Uterus (tissue), 4 donors: Measurements from ENCODE around the gene C3orf52. TPM values are rescaled to one million over a fixed set of nuclear protein-coding genes. Genes with fewer than 3 reads are reported as not detected.

Experiments used
- DNase-seq, 2 donors: peaks; one replicate each; pipeline ENCODE4 v3.0.0-alpha.2; 2019 to 2020
- H3K27ac ChIP-seq, 2 donors: fragments of 200-600 bp; sonication (generic); 1 replicate in 1 of 2; 2 replicates in 1 of 2; pipeline ENCODE4 v1.5.1; 2016 to 2018
- H3K27me3 ChIP-seq, 2 donors: fragments of 200-600 bp; sonication (generic); one replicate each; pipeline ENCODE4 v1.5.1; 2018 to 2019; ENCODE audit warnings: control low read depth in 1 of 2
- H3K36me3 ChIP-seq, 2 donors: fragments of 200-600 bp; sonication (generic); one replicate each; pipeline ENCODE4 v1.5.1; 2019; ENCODE audit warnings: control low read depth in 1 of 2
- H3K4me1 ChIP-seq, 2 donors: fragments of 200-600 bp; sonication (generic); one replicate each; pipeline ENCODE4 v1.5.1; 2018 to 2019; ENCODE audit warnings: control low read depth in 1 of 2
- H3K4me3 ChIP-seq, 2 donors: fragments of 200-600 bp; sonication (generic); 1 replicate in 1 of 2; 2 replicates in 1 of 2; pipeline ENCODE4 v1.5.1; 2018 to 2019; ENCODE audit warnings: mild to moderate bottlenecking in 1 of 2
- H3K9me3 ChIP-seq, 2 donors: fragments of 200-600 bp; sonication (generic); one replicate each; pipeline ENCODE4 v1.5.1; 2019; ENCODE audit warnings: control low read depth in 1 of 2
- CTCF ChIP-seq, 4 experiments: fragments of 200-600 bp in 2 of 4; fragments of 450-650 bp in 2 of 4; sonication (generic) in 2 of 4; IDR thresholded peaks; one replicate each; pipeline ENCODE4 v1.5.1; 2016 to 2019; ENCODE audit warnings: antibody characterized with exemption in 4 of 4, mild to moderate bottlenecking in 2 of 4, moderate library complexity in 1 of 4
- POLR2A ChIP-seq, 2 donors: fragments of 450-650 bp; IDR thresholded peaks; one replicate each; pipeline ENCODE4 v1.6.1; 2016; ENCODE audit warnings: antibody characterized with exemption in 2 of 2, mild to moderate bottlenecking in 1 of 2, moderate library complexity in 1 of 2
- intact Hi-C: fragments of 100-400 bp; cut with DNase I; formaldehyde crosslinking; loops from one replicate; pipeline ENCODE4 v1.15.1; 2023; ENCODE audit warnings: low total_unique reads
- total RNA-seq, 4 donors: library from RNA; depleted of rRNA in 3 of 4; stranded (reverse); fragments of >200 nt in 3 of 4; gene quantifications; one replicate each; pipeline versions ENCODE4 v1.1.0 to v1.2.4, GENCODE V29; 2014 to 2023
- donor health status: DM: yes; HTN: yes; CAD: no.

C3orf52 gene
- total RNA-seq, 4 donors from 2014 or later, result 0.51 to 4.4 (median 1.5) TPM

GRCh38 chr3:112131111-112131510 lies 44.9 kb downstream of the C3orf52 start:
- Histone ChIP-seq H3K9me3 (no peaks in the 10 kb centered on the region), H3K36me3 (no peaks in the 10 kb centered on the region), H3K4me1 (no peaks in the 10 kb centered on the region), H3K4me3 (no peak overlapping the region), H3K27me3 (no peaks in the 10 kb centered on the region), H3K27ac (no peak overlapping the region)
- no peak for DNase-seq
- TF ChIP-seq POLR2A (IDR thresholded peaks at IDR 0.05) (no peak), CTCF (IDR thresholded peaks at IDR 0.05) (no peak)
- intact Hi-C loops, result no loop called here

GRCh38 chr3:112132088-112132487 lies 45.9 kb downstream of the C3orf52 start:
- Histone ChIP-seq H3K4me1 (no peaks in the 10 kb centered on the region), H3K4me3 (no peak overlapping the region), H3K9me3 (no peaks in the 10 kb centered on the region), H3K27ac (no peak overlapping the region), H3K27me3 (no peaks in the 10 kb centered on the region), H3K36me3 (no peaks in the 10 kb centered on the region)
- TF ChIP-seq CTCF (IDR thresholded peaks at IDR 0.05), result no peak
- no peak for TF ChIP-seq POLR2A (IDR thresholded peaks at IDR 0.05)
- DNase-seq, result no peak
- intact Hi-C loops, result no loop called here

DNA sequence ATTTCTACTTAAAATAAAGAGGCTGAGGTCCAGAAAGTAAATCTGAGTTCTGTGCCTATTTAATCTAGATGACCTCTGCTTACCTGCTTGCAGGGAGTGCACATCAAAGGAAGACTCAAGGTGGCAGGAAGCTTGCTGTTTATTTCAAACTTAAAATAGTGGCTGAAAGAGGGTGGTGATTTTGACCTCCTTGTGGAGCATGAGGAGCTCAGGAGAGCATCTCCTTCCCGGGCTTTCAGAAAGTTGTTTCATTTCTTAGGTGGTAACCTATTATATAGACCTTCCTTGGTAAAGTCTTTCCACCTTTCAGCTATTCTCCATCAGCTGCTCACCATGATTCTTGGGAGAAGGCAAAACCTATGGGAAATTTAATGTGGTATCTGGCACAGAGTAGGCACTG lies 46.4 kb downstream of the C3orf52 start:
- H3K27me3 ChIP-seq, result no peaks in the 10 kb centered on the region
- no peak overlapping the region for H3K27ac ChIP-seq
- intact Hi-C loops, result no loop called here
- no peak overlapping the region for H3K4me3 ChIP-seq
- no peaks in the 10 kb centered on the region for H3K9me3 ChIP-seq
- no peaks in the 10 kb centered on the region for H3K4me1 ChIP-seq
- H3K36me3 ChIP-seq, result no peaks in the 10 kb centered on the region
- DNase-seq, result no peak
- TF ChIP-seq POLR2A (IDR thresholded peaks at IDR 0.05), result no peak
- no peak for TF ChIP-seq CTCF (IDR thresholded peaks at IDR 0.05)

GRCh38 chr3:112132975-112133448 lies 46.8 kb downstream of the C3orf52 start, which contains the start of gene GCSAM:
Gene GCSAM (minus strand): TSS chr3:112133248. CDS start chr3:112133120, 128 bp downstream.
- H3K27ac ChIP-seq, result no peak within 1 kb of the TSS
- intact Hi-C loops, result no loop called here
- no peaks in the 10 kb centered on the region for H3K27me3 ChIP-seq
- no peaks in the 10 kb centered on the region for H3K9me3 ChIP-seq
- no peak for TF ChIP-seq POLR2A (IDR thresholded peaks at IDR 0.05)
- no peak for TF ChIP-seq CTCF (IDR thresholded peaks at IDR 0.05)
- DNase-seq, result no peak
- no peaks in the 10 kb centered on the region for H3K4me1 ChIP-seq
- no peaks in the 10 kb centered on the region for H3K36me3 ChIP-seq
- no peak within 1 kb of the TSS for H3K4me3 ChIP-seq

DNA sequence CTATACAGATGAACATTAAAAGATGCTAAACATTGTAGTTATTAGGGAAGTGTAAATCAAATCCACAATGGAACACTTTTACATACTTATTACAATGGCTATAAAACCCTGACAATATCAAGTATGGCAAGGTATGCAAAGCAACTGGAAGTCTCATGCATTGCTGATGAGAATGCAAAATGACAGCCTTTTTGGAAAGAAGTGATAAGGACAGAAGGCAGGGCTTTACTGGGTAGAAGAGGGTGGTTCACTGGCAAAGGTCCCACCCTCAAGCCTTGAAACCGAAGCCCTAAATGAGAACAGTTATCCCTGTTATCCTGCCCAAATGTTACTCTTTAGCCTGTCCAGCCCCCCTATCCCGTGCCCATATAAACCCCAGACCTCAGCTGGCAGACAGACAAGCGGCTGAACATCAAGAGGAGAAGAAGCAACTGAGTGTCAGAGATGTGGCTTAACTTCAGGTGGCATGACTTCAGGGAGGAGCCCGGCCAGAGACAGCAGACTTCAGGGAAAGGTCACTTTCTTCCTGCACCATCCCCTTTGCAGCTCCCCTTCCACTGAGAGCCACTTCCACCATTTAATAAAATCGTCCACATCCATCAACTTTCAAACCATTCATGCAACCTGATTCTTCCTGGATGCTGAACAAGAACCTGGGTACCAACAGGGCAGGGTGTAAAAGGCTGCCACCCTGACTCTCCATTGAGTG lies 47.6 kb downstream of the C3orf52 start:
- Histone ChIP-seq H3K27me3 (no peaks in the 10 kb centered on the region), H3K9me3 (no peaks in the 10 kb centered on the region), H3K36me3 (no peaks in the 10 kb centered on the region), H3K27ac (no peak overlapping the region), H3K4me3 (no peak overlapping the region), H3K4me1 (no peaks in the 10 kb centered on the region)
- TF ChIP-seq CTCF (IDR thresholded peaks at IDR 0.05), result no peak
- no peak for TF ChIP-seq POLR2A (IDR thresholded peaks at IDR 0.05)
- no peak for DNase-seq
- intact Hi-C loops, result no loop called here
